HG02798 (cell line): ENCODE measurements around the gene SLC26A6.

Experiments
- ATAC-seq: cut with Tn5 transposase; IDR thresholded peaks from one replicate; pipeline ENCODE4 v1.9.1; 2021; ENCODE audit warnings: mild to moderate bottlenecking; ENCODE audit not compliant: unreplicated experiment, poor library complexity

Gene SLC26A6

DNA sequence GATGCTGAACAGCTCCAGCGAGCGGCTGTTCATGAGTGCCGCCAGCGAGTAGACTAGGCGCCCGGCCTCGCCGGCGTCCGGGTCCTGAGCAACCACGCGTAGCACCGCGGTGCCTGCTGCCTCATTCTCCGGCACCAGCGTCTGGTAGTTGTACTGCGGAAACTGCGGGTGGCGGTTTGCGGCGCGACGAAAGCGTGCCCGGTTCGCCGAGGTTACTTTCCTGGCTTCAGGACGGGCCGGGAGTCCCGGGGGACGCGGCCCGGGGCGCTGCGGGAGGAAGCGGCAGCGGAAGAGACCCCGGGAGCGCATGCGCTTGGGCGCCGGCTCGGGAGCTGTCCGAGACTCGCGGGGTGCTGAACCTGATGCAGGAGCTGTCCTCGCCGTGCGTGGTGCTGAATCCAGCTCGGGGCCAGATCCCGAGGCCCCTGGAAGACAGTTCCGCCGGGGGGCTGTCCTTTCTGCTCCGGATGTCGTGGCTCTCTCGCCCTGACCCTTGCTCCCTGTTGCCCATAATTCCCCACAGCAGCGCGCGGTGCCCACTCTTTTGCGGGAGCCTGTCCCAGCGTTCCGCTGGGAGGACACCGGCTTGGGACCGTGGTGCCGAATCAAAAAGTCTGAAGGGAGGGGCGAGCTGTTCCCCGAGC, 26.4 kb upstream of the SLC26A6 start:
- no peak for ATAC-seq

DNA sequence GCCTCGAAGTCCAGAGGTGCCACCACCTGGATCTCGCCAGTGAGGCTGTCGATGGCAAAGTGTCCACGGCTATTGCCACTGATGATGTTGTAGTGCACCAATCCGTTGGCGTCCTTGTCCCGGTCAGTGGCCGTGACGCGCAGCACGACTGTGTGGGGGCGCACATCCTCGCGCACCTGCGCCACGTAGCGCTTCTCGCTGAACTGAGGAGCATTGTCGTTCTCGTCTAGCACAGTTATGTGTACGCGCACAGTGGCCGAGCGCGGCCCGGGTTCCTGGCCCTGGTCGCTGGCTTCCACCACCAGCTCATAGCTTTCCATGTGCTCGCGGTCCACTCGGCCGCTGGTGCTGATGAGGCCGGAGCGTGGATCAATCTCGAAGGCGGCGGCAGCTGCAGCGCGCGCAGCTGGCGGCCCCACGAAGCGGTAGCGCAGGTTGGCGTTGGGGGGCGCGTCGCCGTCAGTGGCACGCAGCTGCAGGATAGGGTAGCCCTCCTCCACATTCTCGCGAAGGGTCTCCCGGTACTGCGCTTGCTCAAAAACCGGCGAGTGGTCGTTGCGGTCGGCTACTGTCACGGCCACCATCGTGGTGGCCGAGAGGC, 25.6 kb upstream of the SLC26A6 start:
- ATAC-seq, result no peak

DNA sequence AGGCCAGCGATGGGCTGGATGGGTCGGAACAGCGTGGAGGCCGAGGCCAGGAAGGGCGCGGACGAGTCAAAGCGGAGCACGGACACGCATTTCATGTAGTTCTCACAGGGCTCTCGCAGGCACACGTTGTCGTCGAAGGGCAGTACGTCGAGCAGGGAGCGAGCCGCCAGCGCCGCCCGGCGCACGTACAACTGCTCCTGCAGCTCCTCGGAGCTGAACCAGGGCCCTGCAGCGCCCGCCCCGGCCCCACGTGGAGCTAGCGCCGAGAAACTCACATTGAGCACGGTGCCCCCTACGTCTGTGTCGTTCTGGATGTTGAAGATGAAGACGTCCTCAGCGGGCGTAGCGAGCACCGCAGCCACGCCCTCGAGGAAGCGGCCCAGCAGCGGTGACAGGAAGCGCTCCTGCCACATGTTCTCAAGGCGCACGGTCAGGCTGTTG, 21.6 kb upstream of the SLC26A6 start:
- ATAC-seq, result no peak

DNA sequence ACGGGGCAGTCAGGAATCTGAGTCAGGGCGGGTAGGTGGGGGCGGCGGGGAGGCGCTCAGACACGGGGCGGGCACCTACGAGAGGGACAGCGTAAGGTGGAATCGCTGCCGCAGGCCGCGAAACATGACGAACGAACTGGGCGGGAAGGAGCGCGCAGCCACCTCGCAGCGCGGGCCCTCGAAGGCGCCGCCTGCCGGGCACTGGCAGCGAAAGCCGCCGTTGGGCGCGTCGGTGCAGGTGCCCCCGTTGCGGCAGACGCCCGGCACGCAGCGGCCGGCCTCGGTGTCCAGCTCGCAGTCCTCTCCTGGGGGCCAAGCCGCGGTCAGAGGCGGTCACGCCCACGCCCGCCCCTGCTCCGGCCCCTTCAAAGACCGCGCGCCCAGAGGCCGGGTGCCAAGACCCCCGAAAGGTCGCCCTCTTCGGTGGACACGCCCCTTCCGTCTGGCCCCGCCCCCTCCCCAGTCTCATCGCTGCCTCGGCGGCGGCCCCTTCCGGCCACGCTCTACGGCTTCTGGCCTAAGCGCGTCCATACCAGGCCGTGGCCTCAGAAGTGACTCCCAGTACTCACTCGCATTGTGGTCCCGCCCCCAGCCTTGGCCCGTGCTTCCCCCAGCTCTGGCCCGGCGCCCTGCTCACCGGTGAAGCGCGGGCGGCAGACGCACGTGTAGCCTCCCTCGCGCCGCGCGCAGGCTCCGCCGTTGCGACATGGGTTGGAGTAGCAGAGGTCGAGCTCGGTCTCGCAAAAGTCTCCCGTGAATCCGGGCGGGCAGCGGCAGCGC, 21.0 kb upstream of the SLC26A6 start:
- peak; percentile 54 for ATAC-seq

DNA sequence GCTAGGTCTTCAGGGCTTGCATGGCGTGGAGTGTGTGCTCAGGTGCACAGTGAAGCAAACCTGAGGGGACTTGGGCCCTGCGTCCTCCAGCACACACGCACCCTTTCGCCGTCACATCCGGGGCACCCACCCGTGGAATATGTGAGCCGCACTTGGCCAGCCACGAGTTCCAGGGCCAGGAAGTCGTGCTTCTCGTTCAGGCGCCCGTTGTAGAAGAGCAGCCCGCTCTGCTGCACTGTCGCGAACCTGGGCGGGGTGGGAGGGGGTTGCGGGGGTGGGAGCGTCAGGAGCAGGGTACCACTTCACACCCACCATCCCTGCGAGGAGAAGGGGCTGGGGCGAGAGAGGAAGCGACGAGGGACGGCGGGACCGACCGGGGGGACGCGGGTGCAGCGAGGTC, 20.3 kb upstream of the SLC26A6 start:
- no peak for ATAC-seq

DNA sequence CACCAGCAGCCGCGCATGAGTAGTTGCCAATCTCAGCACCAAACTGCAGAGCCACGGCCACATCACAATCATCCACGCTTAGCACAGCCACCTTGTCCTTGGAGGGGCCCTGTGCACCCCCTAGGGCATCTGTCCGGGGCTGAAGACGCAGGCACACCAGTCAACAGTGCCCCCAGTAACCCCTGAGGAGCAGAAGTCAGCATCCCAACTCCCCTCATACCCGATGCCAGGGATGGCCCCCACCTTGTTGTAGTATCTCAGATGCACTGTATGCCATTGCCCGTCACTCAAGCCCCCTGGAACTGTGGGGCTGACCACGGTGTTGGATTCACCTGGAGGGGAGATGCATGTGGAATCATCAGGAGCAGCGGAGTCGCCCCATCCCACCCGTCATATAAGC, 19.8 kb upstream of the SLC26A6 start:
- no peak for ATAC-seq

DNA sequence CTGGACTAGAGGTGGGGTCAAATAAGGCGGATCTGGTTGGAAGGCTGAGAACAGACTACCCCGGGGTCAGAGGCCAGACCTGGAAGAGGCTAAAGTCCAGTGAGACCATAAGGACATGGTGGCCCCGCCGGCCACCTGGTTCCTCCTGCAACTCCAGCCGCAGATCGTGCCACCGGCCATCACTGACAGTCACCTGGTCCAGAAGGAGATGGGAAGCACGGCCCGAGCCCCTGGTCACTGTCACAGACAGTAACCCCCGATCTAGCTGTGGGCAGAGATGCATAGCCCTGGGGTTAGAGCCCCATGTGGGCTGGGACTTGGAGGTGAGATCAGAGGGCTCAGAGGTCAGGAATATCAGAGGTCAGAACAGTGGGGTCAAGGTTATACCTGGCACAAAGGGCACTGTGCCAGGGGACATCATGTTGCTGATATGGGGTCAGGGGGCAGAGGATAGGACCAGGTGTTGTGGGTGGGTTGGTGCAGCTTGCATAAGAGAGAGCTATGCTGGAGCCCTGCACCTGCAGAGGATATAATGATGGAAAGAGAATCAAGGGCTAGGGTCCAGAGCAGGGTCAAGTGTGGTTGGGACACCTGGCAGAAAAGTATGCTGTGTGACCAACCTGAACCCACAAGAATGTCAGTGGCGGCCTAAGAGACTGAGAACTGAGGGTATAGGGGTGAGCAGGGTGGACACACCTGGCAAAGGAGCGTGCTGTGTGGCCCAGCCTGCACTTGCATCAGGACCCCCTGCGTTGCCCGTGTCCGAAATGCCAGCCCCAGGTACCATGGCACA, 17.9 kb upstream of the SLC26A6 start:
- ATAC-seq, result no peak

DNA sequence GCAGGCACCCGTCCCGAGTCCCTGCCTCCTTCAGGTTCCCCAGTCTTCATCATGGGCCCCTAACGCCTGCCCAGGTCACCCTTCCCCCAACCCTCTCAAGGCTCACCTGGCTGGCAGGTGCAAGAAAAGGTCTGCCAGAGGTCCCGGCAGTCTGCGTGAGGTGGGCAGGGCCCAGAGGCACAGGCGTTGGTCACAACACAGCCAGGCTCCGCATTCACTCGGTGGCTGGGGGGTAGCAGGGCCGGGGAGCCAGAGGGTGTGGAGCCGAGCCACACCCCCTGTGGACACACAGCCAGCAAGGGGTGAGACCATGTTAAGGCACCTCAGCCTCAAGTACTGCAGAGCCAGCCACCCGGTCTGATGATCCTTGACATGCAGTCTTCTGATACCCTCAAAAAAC, 16.5 kb upstream of the SLC26A6 start:
- no peak for ATAC-seq

DNA sequence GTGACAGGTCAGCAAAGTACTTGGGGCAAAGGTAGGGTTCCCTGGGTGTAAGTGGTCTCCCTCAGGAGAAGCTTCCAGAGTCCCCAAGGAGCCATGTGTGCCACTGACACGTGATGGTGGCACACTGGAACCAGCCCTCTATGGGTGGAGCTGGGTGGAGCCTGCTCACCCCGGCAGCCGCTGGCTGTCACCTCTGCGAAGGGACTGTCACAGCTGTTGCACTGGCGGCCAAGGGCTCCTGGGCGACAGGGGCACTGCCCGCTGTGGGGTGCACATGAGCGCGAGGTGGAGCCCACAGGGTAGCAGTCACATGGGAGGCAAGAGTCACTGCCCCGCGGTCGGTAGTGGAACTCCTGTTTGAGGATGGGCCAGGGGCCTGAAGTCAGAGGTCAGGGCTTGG, 15.5 kb upstream of the SLC26A6 start:
- no peak for ATAC-seq

DNA sequence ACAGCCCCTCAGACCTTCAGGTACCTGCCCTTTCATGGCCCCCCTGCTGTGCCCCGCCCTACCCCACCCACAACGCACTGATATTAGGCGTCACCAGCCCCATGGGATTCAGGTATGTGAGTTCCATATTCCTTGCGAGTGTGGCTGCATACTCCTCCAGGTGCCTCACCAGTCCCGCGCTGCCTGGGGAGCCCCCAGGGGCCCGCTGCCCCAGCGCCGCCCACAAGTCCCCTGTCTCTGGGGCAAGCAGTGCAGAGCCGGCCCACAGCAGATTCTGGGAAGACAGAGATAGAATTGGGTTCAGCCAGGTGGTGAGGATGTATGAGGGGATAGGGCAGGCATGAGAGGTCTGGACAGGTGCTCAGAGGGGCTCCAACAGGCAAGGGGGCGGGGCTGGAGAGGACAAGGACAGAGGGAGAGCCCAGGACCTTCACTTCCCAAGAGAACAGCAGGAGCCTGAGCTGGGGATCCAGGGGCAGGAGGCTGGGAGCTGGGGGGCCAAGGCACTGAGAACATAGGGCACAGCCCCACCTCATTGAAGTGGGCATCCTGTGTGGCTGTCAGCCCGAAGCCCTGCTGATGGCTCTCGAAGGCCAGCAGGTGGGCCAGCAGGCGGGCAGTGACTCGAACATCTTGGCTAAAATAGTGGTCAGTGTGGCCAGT, 13.1 kb upstream of the SLC26A6 start:
- ATAC-seq, result no peak

DNA sequence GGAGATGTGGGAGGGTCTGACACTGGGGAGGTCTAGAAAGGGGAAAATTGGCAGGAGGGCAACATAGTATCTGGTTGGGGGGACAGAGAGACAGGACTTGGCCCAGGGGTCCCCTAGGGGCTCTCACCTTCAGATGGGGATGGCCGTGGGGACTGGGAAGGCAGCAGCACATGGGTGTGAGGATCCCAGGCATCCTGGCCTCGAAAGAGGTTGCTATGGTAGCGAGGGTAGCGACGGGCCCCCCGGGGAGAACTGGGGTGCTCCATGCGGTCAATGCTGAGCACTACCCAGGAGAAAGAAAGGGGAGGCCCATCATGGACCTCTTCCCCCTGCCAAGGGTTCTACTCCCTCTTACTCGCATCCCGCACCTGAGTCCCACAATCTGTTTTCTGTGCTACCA, 12.5 kb upstream of the SLC26A6 start:
- no peak for ATAC-seq

DNA sequence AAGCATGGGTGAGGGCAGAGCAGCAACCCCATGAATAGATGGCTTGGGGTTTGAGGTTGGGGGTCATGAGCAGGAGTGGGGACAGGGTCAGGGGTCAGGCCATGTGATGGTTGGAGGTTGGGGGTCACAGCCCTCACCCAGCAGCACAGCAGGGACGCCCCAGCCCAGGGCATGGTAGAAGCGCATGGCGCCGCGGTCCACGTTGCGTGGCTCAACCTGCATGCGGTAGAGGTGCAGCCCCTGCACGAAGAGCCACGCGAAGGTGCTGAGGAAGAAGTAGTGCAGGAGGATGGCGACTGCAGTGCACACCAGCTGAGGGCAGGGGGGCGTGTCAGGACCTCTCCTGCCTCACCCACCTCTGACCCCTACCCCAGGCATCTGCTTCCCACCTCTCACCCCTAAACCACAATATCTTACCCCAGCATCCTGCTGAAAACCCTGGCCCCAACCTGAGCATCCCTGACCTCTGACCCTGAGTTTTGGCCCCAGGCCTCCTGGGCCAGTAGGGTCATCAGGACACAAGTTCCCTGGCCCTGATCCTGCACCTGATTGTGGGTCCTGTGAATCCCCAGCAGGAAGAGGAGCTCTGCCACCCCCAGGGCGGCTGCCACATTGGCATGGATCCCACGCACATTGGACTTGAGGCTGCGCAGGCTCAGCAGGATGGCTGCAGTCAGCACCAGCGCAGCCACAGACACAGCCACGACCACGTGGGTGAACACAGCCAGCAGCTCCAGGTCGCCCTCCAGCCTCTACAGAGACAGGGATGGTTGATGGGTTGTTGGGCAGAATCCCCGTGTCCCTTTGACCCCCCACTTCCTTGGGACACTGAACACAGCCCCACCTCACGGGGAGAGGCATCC, 9.9 kb upstream of the SLC26A6 start:
- ATAC-seq, result no peak

DNA sequence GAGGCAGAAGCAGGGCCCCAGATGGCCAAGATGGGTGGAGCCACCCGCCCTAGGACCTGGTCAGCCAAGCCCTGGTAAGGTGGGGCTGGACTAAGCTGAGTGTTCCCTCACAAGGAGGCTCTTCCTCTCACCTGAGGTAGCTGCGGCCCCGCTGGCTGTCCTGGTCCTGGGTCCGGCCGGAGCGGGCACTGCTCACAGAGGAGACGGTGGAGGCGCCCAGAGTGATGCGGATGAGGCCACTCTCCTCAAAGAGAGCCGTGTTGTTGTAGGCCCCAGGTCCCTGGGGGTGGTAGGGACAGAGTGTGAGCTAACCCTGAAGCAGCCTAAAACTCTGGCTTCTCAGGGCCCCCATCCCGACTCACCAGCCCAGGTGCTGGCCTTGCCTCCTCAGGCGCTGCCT, 7.3 kb upstream of the SLC26A6 start:
- ATAC-seq, result no peak

DNA sequence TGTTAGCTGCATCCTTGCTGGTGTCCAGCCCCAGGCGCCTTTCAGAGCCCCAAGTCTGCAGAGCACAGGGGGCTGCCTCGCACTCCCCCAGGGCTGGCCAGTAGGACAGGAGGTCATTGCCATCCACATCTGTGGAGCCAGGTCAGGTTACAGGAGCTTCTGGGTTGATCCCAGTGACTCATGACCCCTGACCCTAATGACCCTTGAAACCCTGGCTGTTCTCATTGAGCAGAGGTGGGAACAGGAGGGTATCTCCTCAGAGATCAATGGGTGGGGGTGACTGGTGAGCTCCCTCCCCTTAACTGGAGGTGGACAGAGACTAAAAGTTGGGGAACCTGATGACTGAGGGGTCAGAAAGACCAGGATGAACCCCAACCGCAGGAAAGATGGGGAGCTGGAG, 6.1 kb upstream of the SLC26A6 start:
- ATAC-seq, result no peak

DNA sequence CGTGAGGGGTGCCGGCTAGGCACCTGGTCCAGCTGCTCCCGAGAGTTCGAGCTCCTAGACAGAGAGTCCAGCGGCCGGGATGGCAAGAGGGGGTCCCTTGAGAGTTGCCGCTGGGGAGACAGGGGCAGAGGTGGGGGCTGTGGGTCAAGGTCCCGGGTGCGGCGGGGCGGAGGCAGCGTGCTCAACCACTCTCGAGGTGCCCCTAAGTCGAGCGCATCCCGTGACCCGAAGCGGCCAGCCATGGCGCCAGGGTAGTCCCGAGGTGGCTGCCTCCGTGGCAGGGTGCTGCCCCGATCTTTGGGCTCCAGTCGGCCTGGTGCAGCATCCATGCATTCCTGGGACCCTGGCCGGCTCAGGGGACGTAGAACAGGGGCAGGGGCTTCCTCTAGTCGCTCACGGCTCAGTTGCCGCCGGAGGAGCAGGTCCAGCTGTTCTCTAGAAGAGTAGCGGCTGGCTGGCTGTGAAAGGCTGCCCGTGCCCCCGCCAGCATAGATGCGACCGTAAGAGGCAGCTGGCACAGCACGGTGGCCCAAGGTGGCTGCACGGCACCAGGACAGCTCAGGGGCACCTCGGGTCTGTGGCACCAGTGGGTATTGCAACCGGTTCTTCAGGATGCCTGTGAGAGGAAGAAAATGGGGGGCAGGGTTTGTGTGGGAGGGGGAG, 4.8 kb upstream of the SLC26A6 start:
- ATAC-seq, result no peak

DNA sequence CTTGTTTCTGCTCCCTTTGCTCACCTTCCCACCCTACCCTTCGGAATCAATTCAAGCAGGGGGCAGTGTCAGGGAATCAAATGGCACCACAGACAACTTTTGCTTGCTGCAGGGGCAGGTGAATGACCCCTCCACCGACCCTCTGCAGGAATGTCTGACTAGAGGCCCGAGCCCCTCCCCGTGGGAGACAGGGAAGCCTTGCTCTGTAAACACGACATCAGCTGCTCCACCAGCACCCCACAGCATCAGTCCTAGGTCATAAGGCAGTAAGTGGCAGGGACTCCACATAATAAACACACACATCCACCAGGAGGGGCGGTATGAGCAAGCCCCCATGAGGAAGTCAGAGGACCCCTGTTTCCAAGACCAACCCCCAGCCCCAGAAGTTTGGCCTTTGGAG, 2.0 kb upstream of the SLC26A6 start:
- ATAC-seq, result no peak

DNA sequence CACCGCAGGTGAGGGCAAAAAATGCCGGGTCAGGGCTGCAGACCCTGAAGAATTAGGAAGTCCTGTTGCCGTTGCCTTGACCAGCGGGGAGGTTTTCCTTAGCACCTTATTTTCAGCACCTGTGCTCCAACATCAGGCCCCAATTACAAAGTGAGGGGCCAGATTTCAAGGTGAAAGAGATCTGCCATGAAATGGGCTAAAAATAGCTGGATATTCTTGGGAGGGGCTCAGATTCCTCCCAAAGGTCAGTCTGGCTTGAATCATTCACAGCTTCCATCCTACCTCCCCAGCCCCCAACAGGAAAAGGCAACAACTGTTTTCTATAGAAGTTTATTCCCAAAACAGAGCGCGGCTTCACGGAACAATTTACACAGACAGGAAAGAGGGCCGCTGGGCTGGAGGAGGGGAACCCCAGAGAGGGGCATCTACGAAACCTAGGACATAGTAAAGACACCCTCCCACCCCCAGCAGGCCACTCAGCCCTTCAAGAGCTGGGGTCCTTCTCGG, 941 bp upstream of the SLC26A6 start:
- ATAC-seq, result no peak

DNA sequence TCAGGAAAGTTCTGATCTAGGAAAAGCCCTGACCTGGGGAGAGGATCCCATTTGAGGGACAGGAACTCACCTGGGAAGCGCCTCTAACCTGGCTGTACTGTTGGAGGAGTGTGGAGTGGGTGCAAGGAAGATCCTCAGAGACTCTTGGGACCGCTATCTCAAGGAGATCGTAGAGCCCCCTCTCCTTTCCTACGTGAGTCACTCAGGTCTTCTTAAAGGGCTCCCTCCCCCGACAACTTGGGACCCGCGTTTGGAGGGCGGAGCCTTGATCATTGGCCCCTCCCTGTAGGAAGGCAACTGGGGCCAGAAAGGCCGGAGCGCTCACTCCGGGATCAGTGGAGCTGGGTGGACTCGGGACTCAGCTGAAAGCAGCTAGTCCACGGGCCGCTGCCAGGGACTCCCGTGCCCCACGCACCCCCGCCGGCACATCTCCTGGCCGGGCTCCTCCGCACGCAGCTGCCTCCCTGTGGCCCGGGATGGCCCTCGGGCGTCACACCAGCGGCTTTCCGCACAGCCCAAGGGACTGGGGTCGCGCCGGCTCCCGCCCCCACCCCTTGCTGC, 520 bp downstream of the SLC26A6 start:
- ATAC-seq, result peak; percentile 26
